AG10803 (cell line): ENCODE results near the gene PEPD.

Experiments
- DNase-seq: peaks from one replicate; pipeline ENCODE4 v3.0.0; 2010; ENCODE audit warnings: low read depth
- H3K4me3 ChIP-seq: 2 replicates; pipeline ENCODE4 v1.5.1; 2011; ENCODE audit warnings: mild to moderate bottlenecking, low read length, control low read depth
- CTCF ChIP-seq: conservative IDR thresholded peaks from 2 replicates; pipeline ENCODE4 v1.5.1; 2011; ENCODE audit warnings: mild to moderate bottlenecking, low read length, control low read depth, inconsistent platforms

The PEPD gene

GRCh38 chr19:33446330-33447293 lies 75.0 kb downstream of the PEPD start:
- DNase-seq, result no peak
- no peak overlapping the region for H3K4me3 ChIP-seq
- TF ChIP-seq CTCF, result no peak

- no peak overlapping the region for H3K4me3 ChIP-seq
- no peak for TF ChIP-seq CTCF
- DNase-seq, result no peak
Measured at GRCh38 chr19:33445442-33446329, 75.9 kb downstream of the PEPD start.

GRCh38 chr19:33444562-33445441 lies 76.8 kb downstream of the PEPD start:
- DNase-seq, result no peak
- no peak for TF ChIP-seq CTCF
- no peak overlapping the region for H3K4me3 ChIP-seq

- no peak for DNase-seq
- no peak for TF ChIP-seq CTCF
- no peak overlapping the region for H3K4me3 ChIP-seq
Measured at GRCh38 chr19:33443638-33444561, 77.7 kb downstream of the PEPD start.

- no peak for DNase-seq
- TF ChIP-seq CTCF, result no peak
Measured at GRCh38 chr19:33442706-33443105, 78.9 kb downstream of the PEPD start.

GRCh38 chr19:33441828-33442227 lies 79.8 kb downstream of the PEPD start:
- no peak overlapping the region for H3K4me3 ChIP-seq
- no peak for TF ChIP-seq CTCF
- no peak for DNase-seq

More at GRCh38 chr19:33442706-33443105, 78.9 kb downstream of the PEPD start:
- no peak overlapping the region for H3K4me3 ChIP-seq
